AG10803 (cell line): ENCODE data around the gene FUT6.

Source experiments
- DNase-seq: peaks from one replicate; pipeline ENCODE4 v3.0.0; 2010; ENCODE audit warnings: low read depth
- H3K4me3 ChIP-seq: 2 replicates; pipeline ENCODE4 v1.5.1; 2011; ENCODE audit warnings: mild to moderate bottlenecking, low read length, control low read depth
- TF ChIP-seq, protein P1 (sequence below): conservative IDR thresholded peaks from 2 replicates; pipeline ENCODE4 v1.5.1; 2011; ENCODE audit warnings: mild to moderate bottlenecking, low read length, control low read depth, inconsistent platforms

Gene FUT6

DNA sequence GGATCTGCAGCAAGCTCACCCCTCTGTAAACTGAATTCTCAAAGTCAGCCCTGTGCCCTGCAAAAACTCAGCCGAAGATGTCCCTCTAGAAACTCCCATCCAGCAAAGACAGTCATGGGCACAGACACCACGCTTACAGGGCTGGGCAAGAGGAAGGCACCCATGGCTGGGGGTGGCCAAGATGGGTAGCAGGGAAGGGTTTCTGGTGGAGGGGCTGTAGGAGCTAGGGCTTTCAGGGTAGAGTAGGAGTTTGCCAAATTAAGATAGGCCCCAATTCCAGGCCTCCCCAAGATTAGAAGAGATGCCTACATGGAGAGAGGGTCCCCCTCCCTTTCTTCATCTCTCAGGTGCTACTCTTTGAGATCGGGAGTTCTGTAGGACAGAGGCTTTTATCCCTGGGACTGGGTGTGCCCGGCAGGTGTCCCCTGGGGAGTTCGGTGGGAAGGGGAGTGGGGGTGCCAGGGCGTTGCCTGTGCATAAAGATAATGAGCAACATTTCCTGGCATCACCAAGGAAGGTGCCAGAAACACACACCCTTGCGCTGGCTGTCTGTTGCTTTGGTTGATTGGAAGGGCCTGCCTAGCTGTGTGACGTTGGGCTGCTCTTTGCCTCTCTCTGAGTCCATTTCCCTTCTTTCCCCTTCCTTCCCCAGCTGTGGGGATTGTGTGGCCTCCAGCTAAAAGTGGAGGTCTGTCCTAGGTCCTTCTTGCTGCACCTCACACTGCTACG lies 25.2 kb downstream of the FUT6 start:
- TF ChIP-seq, protein P1, sequence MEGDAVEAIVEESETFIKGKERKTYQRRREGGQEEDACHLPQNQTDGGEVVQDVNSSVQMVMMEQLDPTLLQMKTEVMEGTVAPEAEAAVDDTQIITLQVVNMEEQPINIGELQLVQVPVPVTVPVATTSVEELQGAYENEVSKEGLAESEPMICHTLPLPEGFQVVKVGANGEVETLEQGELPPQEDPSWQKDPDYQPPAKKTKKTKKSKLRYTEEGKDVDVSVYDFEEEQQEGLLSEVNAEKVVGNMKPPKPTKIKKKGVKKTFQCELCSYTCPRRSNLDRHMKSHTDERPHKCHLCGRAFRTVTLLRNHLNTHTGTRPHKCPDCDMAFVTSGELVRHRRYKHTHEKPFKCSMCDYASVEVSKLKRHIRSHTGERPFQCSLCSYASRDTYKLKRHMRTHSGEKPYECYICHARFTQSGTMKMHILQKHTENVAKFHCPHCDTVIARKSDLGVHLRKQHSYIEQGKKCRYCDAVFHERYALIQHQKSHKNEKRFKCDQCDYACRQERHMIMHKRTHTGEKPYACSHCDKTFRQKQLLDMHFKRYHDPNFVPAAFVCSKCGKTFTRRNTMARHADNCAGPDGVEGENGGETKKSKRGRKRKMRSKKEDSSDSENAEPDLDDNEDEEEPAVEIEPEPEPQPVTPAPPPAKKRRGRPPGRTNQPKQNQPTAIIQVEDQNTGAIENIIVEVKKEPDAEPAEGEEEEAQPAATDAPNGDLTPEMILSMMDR = no peak
- no peak for DNase-seq
- H3K4me3 ChIP-seq = no peak overlapping the region

DNA sequence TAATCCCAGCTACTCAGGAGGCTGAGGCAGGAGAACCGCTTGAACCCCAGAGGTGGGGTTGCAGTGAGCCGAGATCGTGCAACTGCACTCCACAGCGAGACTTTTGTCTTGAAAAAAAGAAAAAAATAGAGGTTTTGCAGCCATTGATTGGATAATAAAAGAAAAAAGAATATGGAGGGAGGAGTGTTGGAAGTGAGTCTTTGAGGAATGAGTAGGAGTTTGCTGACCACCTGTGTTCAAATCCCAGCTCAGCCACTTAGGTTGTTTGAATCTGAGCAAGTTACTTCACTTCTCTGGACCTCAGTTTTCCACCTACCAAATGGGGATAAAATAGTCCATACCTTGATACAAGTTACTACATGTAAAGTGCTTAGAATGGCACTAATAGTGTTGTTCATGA lies 28.4 kb downstream of the FUT6 start:
- TF ChIP-seq, protein P1 = no peak
- no peak overlapping the region for H3K4me3 ChIP-seq
- DNase-seq = no peak

DNA sequence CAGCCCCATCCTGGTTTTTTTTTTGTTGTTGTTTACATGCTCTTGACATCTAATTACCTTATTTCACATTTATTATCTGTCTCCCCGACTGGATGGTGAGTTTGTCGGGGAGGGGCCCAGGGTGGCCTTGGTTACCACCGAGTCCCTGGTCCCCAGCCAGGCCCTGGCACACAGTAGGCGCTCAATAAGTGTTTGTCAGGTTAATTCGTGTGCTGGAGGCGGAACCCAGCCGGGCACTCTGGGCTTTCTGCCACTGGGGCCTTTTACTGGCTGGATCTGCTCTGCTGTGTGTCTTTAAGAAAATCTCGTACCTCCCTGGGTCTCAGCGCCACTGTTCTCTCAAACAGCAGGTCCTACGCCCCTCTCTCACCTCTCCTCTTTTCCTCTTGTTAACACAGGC lies 30.0 kb downstream of the FUT6 start:
- TF ChIP-seq, protein P1 = no peak
- H3K4me3 ChIP-seq = no peak overlapping the region
- DNase-seq = no peak

DNA sequence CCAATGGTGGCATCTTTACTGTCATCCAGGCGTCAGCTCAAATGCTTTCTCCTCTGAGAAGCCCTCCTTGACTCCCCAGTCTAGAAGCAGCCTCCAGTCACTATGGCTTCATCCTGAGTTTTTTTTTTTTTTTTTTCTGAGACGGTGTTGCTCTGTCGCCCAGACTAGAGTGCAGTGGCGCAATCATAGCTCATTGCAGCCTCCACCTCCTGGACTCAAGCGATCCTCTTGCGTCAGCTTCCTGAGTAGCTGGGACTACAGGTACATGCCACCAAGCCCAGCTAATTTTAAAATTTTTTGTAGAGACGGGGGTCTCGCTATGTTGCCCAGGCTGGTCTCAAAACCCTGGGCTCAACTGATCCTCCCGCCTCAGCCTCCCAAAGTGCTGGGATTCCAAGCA lies 30.4 kb downstream of the FUT6 start:
- TF ChIP-seq, protein P1 = no peak
- H3K4me3 ChIP-seq = no peak overlapping the region
- no peak for DNase-seq

DNA sequence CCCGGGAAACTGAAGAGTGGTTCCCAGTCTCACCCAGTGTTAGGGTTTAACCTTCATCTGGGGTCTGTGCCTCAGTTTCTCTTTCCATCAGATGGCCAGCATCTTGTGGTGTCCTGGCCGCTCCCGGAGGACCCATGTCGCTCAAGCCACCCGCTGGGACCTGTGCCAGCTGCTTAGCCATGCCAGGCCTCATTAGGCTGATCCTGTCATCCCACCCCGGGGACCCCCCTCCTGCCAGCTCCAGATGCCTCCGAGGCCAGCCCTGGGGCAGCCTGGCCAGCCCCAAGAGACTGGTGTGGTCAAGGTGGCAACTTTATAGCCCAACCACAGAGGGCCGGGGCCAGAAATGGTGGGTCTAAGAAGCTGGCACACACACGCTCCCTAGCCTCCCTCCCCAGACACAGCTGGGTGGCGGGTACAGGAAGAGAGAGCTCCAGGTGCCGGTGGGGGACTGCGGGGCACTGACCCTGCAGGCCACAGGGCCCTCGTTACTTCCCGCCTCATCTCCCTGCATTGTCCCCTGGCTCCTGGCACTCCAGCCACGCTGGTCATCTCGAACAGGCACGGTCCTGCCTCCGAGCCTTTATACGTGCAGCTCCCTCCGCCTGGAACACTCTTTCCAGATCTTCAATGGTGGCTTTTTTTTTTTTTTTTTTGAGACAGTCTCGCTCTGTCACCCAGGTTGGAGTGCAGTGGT lies 31.2 kb downstream of the FUT6 start:
- TF ChIP-seq, protein P1 = no peak
- no peak for DNase-seq
- no peak overlapping the region for H3K4me3 ChIP-seq

DNA sequence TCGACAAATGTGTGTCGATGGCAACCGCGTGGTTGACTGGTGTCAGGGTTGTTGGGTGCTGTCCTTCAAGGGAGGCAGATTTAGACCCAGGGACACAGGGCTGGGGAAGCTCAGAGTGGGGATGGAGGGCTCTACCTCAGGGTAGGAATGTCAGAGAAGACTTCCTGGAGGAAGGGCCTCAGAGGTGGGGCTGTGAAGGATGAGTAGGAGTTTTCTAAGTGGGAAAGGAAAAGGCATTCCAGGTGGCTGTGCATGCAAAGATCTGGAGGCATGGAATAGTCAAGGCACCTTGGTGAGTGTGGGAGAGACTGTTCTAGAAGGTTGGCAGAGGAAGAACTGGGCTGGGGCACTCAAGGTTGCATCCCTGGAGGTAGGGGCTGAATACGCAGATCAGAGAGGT lies 32.6 kb downstream of the FUT6 start:
- H3K4me3 ChIP-seq = no peak overlapping the region
- TF ChIP-seq, protein P1 = no peak
- DNase-seq = no peak

DNA sequence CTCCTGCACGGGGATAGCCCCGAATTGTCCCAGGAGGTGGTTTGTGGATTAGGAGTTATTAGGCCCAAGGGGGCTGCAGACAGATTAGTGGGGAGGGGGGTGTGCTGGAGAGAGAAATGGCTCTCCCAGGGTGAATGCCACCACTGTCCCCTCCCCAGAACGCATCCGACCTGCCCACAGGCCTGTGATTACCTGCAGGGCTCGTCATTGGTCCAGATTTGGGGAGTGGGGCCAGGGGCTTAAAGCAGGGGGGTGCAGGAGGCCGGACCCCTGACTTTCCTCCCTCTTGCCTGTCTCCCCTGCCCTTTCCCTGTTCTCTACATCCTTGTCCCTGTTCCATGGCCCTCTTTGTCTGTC lies 33.4 kb downstream of the FUT6 start:
- TF ChIP-seq, protein P1 = no peak
- H3K4me3 ChIP-seq = no peak overlapping the region
- no peak for DNase-seq
